Neural cell (in vitro differentiated cells): Measurements from ENCODE around the gene CCDC85C.

Experiments used
- CTCF ChIP-seq: fragments of 450-650 bp; IDR thresholded peaks from 2 replicates; pipeline ENCODE4 v1.5.1; 2014; ENCODE audit warnings: antibody characterized with exemption, mild to moderate bottlenecking, moderate library complexity; ENCODE audit not compliant: poor library complexity, severe bottlenecking
- EZH2 ChIP-seq: fragments of 200-600, 300-800 bp; shearing (Covaris generic), sonication (generic); IDR thresholded peaks from 2 replicates; pipeline ENCODE4 v1.6.1; 2014; ENCODE audit warnings: antibody characterized with exemption, low read length, borderline replicate concordance, mild to moderate bottlenecking; ENCODE audit not compliant: insufficient read depth, poor library complexity, severe bottlenecking
- POLR2AphosphoS5 ChIP-seq: IDR thresholded peaks from 2 replicates; pipeline ENCODE4 v1.6.1; 2012
- RAD21 ChIP-seq: fragments of 450-650 bp; conservative IDR thresholded peaks from 2 replicates; pipeline ENCODE4 v1.6.1; 2014; ENCODE audit warnings: antibody characterized with exemption, mild to moderate bottlenecking, moderate library complexity
- TF ChIP-seq, protein P1 (sequence below): IDR thresholded peaks from 2 replicates; pipeline ENCODE4 v1.6.1; 2012; ENCODE audit warnings: borderline replicate concordance

- TF ChIP-seq CTCF (no peak), EZH2 (no peak), POLR2AphosphoS5 (no peak), RAD21 (no peak)
- TF ChIP-seq, protein P1, sequence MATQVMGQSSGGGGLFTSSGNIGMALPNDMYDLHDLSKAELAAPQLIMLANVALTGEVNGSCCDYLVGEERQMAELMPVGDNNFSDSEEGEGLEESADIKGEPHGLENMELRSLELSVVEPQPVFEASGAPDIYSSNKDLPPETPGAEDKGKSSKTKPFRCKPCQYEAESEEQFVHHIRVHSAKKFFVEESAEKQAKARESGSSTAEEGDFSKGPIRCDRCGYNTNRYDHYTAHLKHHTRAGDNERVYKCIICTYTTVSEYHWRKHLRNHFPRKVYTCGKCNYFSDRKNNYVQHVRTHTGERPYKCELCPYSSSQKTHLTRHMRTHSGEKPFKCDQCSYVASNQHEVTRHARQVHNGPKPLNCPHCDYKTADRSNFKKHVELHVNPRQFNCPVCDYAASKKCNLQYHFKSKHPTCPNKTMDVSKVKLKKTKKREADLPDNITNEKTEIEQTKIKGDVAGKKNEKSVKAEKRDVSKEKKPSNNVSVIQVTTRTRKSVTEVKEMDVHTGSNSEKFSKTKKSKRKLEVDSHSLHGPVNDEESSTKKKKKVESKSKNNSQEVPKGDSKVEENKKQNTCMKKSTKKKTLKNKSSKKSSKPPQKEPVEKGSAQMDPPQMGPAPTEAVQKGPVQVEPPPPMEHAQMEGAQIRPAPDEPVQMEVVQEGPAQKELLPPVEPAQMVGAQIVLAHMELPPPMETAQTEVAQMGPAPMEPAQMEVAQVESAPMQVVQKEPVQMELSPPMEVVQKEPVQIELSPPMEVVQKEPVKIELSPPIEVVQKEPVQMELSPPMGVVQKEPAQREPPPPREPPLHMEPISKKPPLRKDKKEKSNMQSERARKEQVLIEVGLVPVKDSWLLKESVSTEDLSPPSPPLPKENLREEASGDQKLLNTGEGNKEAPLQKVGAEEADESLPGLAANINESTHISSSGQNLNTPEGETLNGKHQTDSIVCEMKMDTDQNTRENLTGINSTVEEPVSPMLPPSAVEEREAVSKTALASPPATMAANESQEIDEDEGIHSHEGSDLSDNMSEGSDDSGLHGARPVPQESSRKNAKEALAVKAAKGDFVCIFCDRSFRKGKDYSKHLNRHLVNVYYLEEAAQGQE = no peak
These were observed 30.4 kb upstream of the CCDC85C start for GRCh38 chr14:99634443-99634842.
